ENCODE measurements around the gene LSG1. TPM values are rescaled to one million over a fixed set of nuclear protein-coding genes. Genes with fewer than 3 reads are reported as not detected.

The LSG1 gene
- total RNA-seq, 1 experiment from 2014 or later, result 39.7 TPM

GRCh38 chr3:194637541-194638400, 34.2 kb downstream of the LSG1 start:
- ATAC-seq, result no peak
- no peak overlapping the region for H3K27ac ChIP-seq (ENCODE audit: low read depth, low read length)
- TF ChIP-seq EZH2phosphoT487 (IDR thresholded peaks at IDR 0.05; ENCODE audit: borderline replicate concordance) (no peak), SRF (IDR thresholded peaks at IDR 0.05; ENCODE audit: low read depth) (no peak), SP1 (IDR thresholded peaks at IDR 0.05; ENCODE audit: low read depth) (no peak)
- TF ChIP-seq, protein P1, sequence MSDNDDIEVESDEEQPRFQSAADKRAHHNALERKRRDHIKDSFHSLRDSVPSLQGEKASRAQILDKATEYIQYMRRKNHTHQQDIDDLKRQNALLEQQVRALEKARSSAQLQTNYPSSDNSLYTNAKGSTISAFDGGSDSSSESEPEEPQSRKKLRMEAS (IDR thresholded peaks at IDR 0.05), result no peak
- no peaks in the 10 kb centered on the region for H4K20me1 ChIP-seq (ENCODE audit: insufficient read depth)
- RAD21 ChIA-PET (ENCODE audit: low non-redundant PET in 1 of 2, low total read pairs in 2 of 2, uncharacterized antibody in 2 of 2, unreplicated experiment in 2 of 2), result no interaction called here
- BruUV-seq (replicated peaks), result no TSS peak
- DNase-seq (ENCODE audit: low read depth, low spot score), result no peak
- no peak overlapping the region for H3K9ac ChIP-seq (ENCODE audit: low read length)
- H2AFZ ChIP-seq (ENCODE audit: low read depth, low read length, poor library complexity, severe bottlenecking), result no peak overlapping the region
- CTCF ChIA-PET, result no interaction called here
- H3K4me3 ChIP-seq (replicated peaks in 1 of 2; ENCODE audit: low read depth in 1 of 2, low read length in 2 of 2), result no peak overlapping the region
- intact Hi-C loops (cut with micrococcal nuclease), result no loop called here
- peaks cover 0 to 7% of the 10 kb centered on the region in 2 experiments; a peak in 1 of 4 replicates for H3K4me1 ChIP-seq (ENCODE audit: control insufficient read depth in 1 of 2, insufficient read depth in 2 of 2, low read length in 2 of 2)
- H3K36me3 ChIP-seq (ENCODE audit: control insufficient read depth in 1 of 2, insufficient read depth in 2 of 2, low read length in 2 of 2), result peaks cover 8 to 22% of the 10 kb centered on the region in 2 experiments; a peak in 3 of 4 replicates
- H3K79me2 ChIP-seq (ENCODE audit: insufficient read depth, low read length), result no peaks in the 10 kb centered on the region; the same call in 1 of the 2 replicates
- H3K4me2 ChIP-seq (ENCODE audit: low read length), result no peak overlapping the region
- POLR2A ChIA-PET, result no interaction called here
- no peaks in the 10 kb centered on the region for H3K27me3 ChIP-seq (ENCODE audit: insufficient read depth, low read length)
- H3K9me3 ChIP-seq (ENCODE audit: control insufficient read depth in 1 of 2, insufficient read depth in 1 of 2, low read depth in 1 of 2, low read length in 2 of 2), result no peaks in the 10 kb centered on the region
- no peaks in the 10 kb centered on the region for H3K9me2 ChIP-seq (ENCODE audit: insufficient read depth)

- no TSS peak for BruUV-seq (replicated peaks)
- no peak for ATAC-seq
- intact Hi-C loops (cut with micrococcal nuclease), result no loop called here
- no peak for TF ChIP-seq EZH2 (IDR thresholded peaks at IDR 0.05)
- TF ChIP-seq CTCF (IDR thresholded peaks at IDR 0.05 in 2 of 3, conservative IDR thresholded peaks at IDR 0.05 in 1 of 3; ENCODE audit: borderline replicate concordance in 1 of 3, insufficient read depth in 1 of 3, low read depth in 2 of 3, low read length in 2 of 3), result no peak
- TF ChIP-seq TCF7L2 (IDR thresholded peaks at IDR 0.05; ENCODE audit: borderline replicate concordance, extremely low read depth, insufficient read depth, insufficient read length), result no peak
- TF ChIP-seq, protein P1 (IDR thresholded peaks at IDR 0.05), result no peak
- TF ChIP-seq SRF (IDR thresholded peaks at IDR 0.05; ENCODE audit: low read depth), result no peak
- no peak for TF ChIP-seq SP1 (IDR thresholded peaks at IDR 0.05; ENCODE audit: low read depth)
- TF ChIP-seq ZNF274 (IDR thresholded peaks at IDR 0.05; ENCODE audit: low read depth, low read length), result no peak
- no peak for TF ChIP-seq POLR2AphosphoS5 (IDR thresholded peaks at IDR 0.05; ENCODE audit: low read depth, low read length)
- no peak for TF ChIP-seq EZH2phosphoT487 (IDR thresholded peaks at IDR 0.05; ENCODE audit: borderline replicate concordance)
- no peak for TF ChIP-seq EGR1 (IDR thresholded peaks at IDR 0.05; ENCODE audit: low read depth)
- TF ChIP-seq ZBTB33 (IDR thresholded peaks at IDR 0.05; ENCODE audit: extremely low read depth, insufficient replicate concordance, low read length), result no peak
- TF ChIP-seq POLR2A (IDR thresholded peaks at IDR 0.05; ENCODE audit: borderline replicate concordance, extremely low read depth, insufficient read depth, insufficient read length), result no peak
- no peak for TF ChIP-seq ELF1 (IDR thresholded peaks at IDR 0.05; ENCODE audit: borderline replicate concordance, low read depth)
- TF ChIP-seq CEBPB (IDR thresholded peaks at IDR 0.05; ENCODE audit: low read depth), result no peak
These were observed 34.9 kb downstream of the LSG1 start for GRCh38 chr3:194637066-194637465.

More at GRCh38 chr3:194637066-194637465, 34.9 kb downstream of the LSG1 start:
- RAD21 ChIA-PET (ENCODE audit: low non-redundant PET in 1 of 2, low total read pairs in 2 of 2, uncharacterized antibody in 2 of 2, unreplicated experiment in 2 of 2), result no interaction called here
- Histone ChIP-seq H3K4me1 (ENCODE audit: control insufficient read depth in 1 of 2, insufficient read depth in 2 of 2, low read length in 2 of 2) (peaks cover 4 to 14% of the 10 kb centered on the region in 2 experiments; a peak in 2 of 4 replicates), H3K27ac (ENCODE audit: low read depth, low read length) (no peak overlapping the region), H3K4me3 (replicated peaks in 1 of 2; ENCODE audit: low read depth in 1 of 2, low read length in 2 of 2) (no peak overlapping the region), H2AFZ (ENCODE audit: low read depth, low read length, poor library complexity, severe bottlenecking) (no peak overlapping the region), H3K4me2 (ENCODE audit: low read length) (no peak overlapping the region), H3K36me3 (ENCODE audit: control insufficient read depth in 1 of 2, insufficient read depth in 2 of 2, low read length in 2 of 2) (peaks cover 8 to 19% of the 10 kb centered on the region in 2 experiments; a peak in 3 of 4 replicates), H3K79me2 (ENCODE audit: insufficient read depth, low read length) (peaks cover 3% of the 10 kb centered on the region; the same call in 1 of the 2 replicates), H3K9me2 (ENCODE audit: insufficient read depth) (no peaks in the 10 kb centered on the region), H3K9me3 (ENCODE audit: control insufficient read depth in 1 of 2, insufficient read depth in 1 of 2, low read depth in 1 of 2, low read length in 2 of 2) (no peaks in the 10 kb centered on the region), H4K20me1 (ENCODE audit: insufficient read depth) (no peaks in the 10 kb centered on the region), H3K9ac (ENCODE audit: low read length) (no peak overlapping the region), H3K27me3 (ENCODE audit: insufficient read depth, low read length) (no peaks in the 10 kb centered on the region)
- POLR2A ChIA-PET, result no interaction called here
- DNase-seq (ENCODE audit: low read depth, low spot score), result no peak
- CTCF ChIA-PET, result no interaction called here

Data from HCT116 (cell line).